Brain microvascular endothelial cell (primary cell): ENCODE data around the gene ACAP3.

ENCODE experiments used
- DNase-seq: peaks from one replicate; pipeline ENCODE4 v3.0.0-alpha.2; 2020
- H3K27ac ChIP-seq: fragments of 250-450 bp; sonication (Bioruptor Pico); 2 replicates; pipeline ENCODE4 v1.5.1; 2020; ENCODE audit warnings: mild to moderate bottlenecking, moderate library complexity
- H3K27me3 ChIP-seq: fragments of 250-450 bp; sonication (Bioruptor Pico); replicated peaks from 2 replicates; pipeline ENCODE4 v1.5.1; 2020; ENCODE audit warnings: mild to moderate bottlenecking
- H3K36me3 ChIP-seq: fragments of 250-450 bp; sonication (Bioruptor Pico); replicated peaks from 2 replicates; pipeline ENCODE4 v1.5.1; 2020; ENCODE audit warnings: mild to moderate bottlenecking
- H3K4me3 ChIP-seq: 2 replicates; pipeline ENCODE4 v1.5.1; 2011; ENCODE audit warnings: low read depth, mild to moderate bottlenecking, control low read depth, low read length, moderate library complexity
- in situ Hi-C: cut with HindIII; loops from 2 replicates; pipeline ENCODE4 v1.10.0; 2017; ENCODE audit warnings: low sequenced_read_pairs, low pct_ligation_motif_present
- TF ChIP-seq, protein P1 (sequence below): IDR thresholded peaks from 2 replicates; pipeline ENCODE4 v1.5.1; 2011; ENCODE audit warnings: low read depth, mild to moderate bottlenecking, moderate library complexity, low read length, control low read depth, inconsistent platforms; ENCODE audit errors: missing control alignments

ACAP3 gene

DNA sequence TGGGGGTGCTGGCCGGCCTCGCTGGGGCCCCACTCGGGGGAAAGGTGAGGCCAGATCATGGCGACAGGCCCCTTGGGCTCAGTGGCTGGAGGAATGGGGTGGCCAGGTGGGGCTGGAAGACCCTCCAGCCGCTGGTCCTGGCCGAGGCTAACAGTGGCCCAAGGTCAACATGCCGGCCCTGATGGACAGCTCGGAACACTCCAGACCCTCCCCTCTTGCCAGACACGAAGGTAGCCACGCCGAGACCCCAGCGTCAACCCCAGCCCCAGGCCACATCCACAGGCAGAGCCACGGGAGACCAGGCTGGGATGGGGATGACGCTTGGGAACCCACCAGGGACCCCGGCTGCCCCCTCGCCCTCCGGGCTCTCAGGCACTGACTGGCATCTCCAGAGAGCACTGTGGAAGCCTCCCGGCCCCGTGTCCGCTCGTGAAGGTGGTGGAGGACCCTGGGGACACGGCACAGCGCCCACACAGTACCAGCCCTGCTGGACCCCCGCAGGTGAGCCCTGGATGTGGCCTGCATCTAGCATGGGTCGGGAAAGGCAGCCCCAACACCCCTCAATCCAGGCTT lies 60.3 kb downstream of the ACAP3 start:
- TF ChIP-seq, protein P1, sequence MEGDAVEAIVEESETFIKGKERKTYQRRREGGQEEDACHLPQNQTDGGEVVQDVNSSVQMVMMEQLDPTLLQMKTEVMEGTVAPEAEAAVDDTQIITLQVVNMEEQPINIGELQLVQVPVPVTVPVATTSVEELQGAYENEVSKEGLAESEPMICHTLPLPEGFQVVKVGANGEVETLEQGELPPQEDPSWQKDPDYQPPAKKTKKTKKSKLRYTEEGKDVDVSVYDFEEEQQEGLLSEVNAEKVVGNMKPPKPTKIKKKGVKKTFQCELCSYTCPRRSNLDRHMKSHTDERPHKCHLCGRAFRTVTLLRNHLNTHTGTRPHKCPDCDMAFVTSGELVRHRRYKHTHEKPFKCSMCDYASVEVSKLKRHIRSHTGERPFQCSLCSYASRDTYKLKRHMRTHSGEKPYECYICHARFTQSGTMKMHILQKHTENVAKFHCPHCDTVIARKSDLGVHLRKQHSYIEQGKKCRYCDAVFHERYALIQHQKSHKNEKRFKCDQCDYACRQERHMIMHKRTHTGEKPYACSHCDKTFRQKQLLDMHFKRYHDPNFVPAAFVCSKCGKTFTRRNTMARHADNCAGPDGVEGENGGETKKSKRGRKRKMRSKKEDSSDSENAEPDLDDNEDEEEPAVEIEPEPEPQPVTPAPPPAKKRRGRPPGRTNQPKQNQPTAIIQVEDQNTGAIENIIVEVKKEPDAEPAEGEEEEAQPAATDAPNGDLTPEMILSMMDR = no peak
- in situ Hi-C loops = no loop called here
- Histone ChIP-seq H3K36me3 (no peaks in the 10 kb centered on the region), H3K27ac (no peak overlapping the region), H3K27me3 (no peaks in the 10 kb centered on the region), H3K4me3 (no peak overlapping the region)
- no peak for DNase-seq

GRCh38 chr1:1246577-1247340 lies 61.0 kb downstream of the ACAP3 start, which contains the start of gene C1QTNF12:
Gene C1QTNF12, minus strand, starts transcription at chr1:1246722. Its CDS starts 32 bp downstream, at chr1:1246690.
- Histone ChIP-seq H3K27me3 (no peaks in the 10 kb centered on the region), H3K4me3 (no peak within 1 kb of the TSS), H3K36me3 (no peaks in the 10 kb centered on the region), H3K27ac (no peak within 1 kb of the TSS)
- no peak for DNase-seq
- TF ChIP-seq, protein P1 = no peak
- in situ Hi-C loops = no loop called here

- H3K4me3 ChIP-seq = no peak overlapping the region
Observed at GRCh38 chr1:1245817-1246576, 61.7 kb downstream of the ACAP3 start.

DNA sequence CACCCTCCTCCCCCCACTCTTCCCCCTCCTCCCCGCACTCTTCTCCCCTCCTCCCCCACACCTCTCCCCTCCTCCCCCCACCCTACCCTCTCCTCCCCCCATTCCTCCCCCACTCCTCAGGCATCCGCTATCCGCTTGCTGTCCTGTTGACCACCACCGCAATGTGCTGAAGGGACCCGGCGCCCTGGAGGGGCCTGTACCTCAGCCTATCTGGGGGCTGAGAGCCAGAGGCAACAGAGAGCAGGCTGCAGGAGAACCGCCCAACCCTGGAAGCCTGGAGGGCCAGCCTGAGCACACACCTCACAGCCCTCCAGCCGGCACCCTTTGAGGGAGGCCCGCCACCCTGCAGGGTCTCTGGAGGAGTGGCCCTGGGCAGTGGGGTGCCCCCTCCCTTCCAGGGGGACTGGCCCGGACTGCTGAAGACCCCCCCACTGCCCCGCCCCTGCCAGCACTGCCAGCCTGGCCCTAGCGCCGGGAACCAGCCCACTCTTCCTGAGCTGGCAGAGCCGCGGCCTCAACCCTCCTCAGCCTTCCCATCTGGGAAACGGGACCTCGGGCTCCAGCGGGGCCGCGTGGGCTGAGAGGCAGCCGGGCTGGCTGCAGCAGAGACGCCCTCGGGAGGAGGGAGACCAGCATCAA lies 62.4 kb downstream of the ACAP3 start:
- Histone ChIP-seq H3K27ac (no peak overlapping the region), H3K27me3 (no peaks in the 10 kb centered on the region), H3K36me3 (no peaks in the 10 kb centered on the region), H3K4me3 (no peak overlapping the region)
- in situ Hi-C loops = no loop called here
- DNase-seq = no peak
- TF ChIP-seq, protein P1 = no peak

More at GRCh38 chr1:1245817-1246576, 61.7 kb downstream of the ACAP3 start:
- in situ Hi-C loops = no loop called here
- Histone ChIP-seq H3K36me3 (no peaks in the 10 kb centered on the region), H3K27ac (no peak overlapping the region), H3K27me3 (no peaks in the 10 kb centered on the region)
- no peak for DNase-seq
- TF ChIP-seq, protein P1 = no peak

GRCh38 chr1:1244192-1244811 lies 63.4 kb downstream of the ACAP3 start:
- Histone ChIP-seq H3K4me3 (no peak overlapping the region), H3K36me3 (no peaks in the 10 kb centered on the region), H3K27me3 (no peaks in the 10 kb centered on the region), H3K27ac (no peak overlapping the region)
- no peak for DNase-seq
- TF ChIP-seq, protein P1 = peak; percentile 18
- in situ Hi-C loops = no loop called here
